WTC11 (cell line): ENCODE data around the gene SOAT2.

Experiments
- TF ChIP-seq, protein P1 (sequence below): sonication (generic); formaldehyde crosslinking; IDR thresholded peaks from 2 replicates; pipeline ENCODE4 v1.8.0; 2022; ENCODE audit warnings: mild to moderate bottlenecking, missing genetic modification reagents
- TF ChIP-seq, protein P2 (sequence below): fragments of 200-600 bp; IDR thresholded peaks from 2 replicates; pipeline ENCODE4 v1.8.0; 2022; ENCODE audit warnings: antibody characterized with exemption
- TF ChIP-seq, protein P3 (sequence below): sonication (generic); formaldehyde crosslinking; IDR thresholded peaks from 2 replicates; pipeline ENCODE4 v1.8.0; 2023; ENCODE audit warnings: missing genetic modification reagents
- TF ChIP-seq, protein P4 (sequence below): sonication (generic); formaldehyde crosslinking; IDR thresholded peaks from 2 replicates; pipeline ENCODE4 v1.8.1; 2022; ENCODE audit warnings: low read depth, missing genetic modification reagents, borderline replicate concordance
- TF ChIP-seq, protein P5 (sequence below): sonication (generic); formaldehyde crosslinking; IDR thresholded peaks from 2 replicates; pipeline ENCODE4 v1.8.1; 2023; ENCODE audit warnings: mild to moderate bottlenecking, missing genetic modification reagents, moderate library complexity
- TF ChIP-seq, protein P6 (sequence below): sonication (generic); formaldehyde crosslinking; IDR thresholded peaks from 2 replicates; pipeline ENCODE4 v1.8.1; 2023; ENCODE audit warnings: mild to moderate bottlenecking, missing genetic modification reagents
- TF ChIP-seq, protein P7 (sequence below): sonication (generic); formaldehyde crosslinking; IDR thresholded peaks from 2 replicates; pipeline ENCODE4 v1.8.1; 2023; ENCODE audit warnings: mild to moderate bottlenecking, moderate library complexity, missing genetic modification reagents

DNA sequence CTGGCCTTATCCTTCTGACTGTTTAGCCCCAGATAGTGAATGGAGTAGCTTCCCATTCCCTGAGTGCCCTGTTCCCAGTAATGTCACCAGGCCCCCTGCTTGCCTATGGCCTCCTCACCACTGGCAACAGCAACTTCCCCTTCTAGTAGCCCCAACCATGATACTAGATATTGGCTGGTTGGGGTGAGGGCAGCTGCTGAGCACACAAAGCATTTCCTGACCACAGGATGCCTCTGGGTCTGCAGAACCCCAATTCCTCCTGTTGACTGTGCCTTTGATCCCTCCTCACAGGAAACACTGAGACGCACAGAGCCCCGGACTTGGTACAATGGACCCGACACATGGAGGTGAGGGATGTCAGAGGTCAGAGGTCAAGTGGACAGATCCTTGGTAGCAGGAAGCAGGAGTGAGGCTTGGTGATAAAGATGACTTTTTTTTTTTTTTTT is 597 bp downstream of the SOAT2 start:
- TF ChIP-seq, protein P1, sequence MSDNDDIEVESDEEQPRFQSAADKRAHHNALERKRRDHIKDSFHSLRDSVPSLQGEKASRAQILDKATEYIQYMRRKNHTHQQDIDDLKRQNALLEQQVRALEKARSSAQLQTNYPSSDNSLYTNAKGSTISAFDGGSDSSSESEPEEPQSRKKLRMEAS (CRISPR knock-in tag): no peak
- TF ChIP-seq, protein P2, sequence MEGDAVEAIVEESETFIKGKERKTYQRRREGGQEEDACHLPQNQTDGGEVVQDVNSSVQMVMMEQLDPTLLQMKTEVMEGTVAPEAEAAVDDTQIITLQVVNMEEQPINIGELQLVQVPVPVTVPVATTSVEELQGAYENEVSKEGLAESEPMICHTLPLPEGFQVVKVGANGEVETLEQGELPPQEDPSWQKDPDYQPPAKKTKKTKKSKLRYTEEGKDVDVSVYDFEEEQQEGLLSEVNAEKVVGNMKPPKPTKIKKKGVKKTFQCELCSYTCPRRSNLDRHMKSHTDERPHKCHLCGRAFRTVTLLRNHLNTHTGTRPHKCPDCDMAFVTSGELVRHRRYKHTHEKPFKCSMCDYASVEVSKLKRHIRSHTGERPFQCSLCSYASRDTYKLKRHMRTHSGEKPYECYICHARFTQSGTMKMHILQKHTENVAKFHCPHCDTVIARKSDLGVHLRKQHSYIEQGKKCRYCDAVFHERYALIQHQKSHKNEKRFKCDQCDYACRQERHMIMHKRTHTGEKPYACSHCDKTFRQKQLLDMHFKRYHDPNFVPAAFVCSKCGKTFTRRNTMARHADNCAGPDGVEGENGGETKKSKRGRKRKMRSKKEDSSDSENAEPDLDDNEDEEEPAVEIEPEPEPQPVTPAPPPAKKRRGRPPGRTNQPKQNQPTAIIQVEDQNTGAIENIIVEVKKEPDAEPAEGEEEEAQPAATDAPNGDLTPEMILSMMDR: no peak
- TF ChIP-seq, protein P3, sequence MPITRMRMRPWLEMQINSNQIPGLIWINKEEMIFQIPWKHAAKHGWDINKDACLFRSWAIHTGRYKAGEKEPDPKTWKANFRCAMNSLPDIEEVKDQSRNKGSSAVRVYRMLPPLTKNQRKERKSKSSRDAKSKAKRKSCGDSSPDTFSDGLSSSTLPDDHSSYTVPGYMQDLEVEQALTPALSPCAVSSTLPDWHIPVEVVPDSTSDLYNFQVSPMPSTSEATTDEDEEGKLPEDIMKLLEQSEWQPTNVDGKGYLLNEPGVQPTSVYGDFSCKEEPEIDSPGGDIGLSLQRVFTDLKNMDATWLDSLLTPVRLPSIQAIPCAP (CRISPR knock-in tag): no peak
- TF ChIP-seq, protein P4, sequence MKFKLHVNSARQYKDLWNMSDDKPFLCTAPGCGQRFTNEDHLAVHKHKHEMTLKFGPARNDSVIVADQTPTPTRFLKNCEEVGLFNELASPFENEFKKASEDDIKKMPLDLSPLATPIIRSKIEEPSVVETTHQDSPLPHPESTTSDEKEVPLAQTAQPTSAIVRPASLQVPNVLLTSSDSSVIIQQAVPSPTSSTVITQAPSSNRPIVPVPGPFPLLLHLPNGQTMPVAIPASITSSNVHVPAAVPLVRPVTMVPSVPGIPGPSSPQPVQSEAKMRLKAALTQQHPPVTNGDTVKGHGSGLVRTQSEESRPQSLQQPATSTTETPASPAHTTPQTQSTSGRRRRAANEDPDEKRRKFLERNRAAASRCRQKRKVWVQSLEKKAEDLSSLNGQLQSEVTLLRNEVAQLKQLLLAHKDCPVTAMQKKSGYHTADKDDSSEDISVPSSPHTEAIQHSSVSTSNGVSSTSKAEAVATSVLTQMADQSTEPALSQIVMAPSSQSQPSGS (CRISPR knock-in tag): no peak
- TF ChIP-seq, protein P5, sequence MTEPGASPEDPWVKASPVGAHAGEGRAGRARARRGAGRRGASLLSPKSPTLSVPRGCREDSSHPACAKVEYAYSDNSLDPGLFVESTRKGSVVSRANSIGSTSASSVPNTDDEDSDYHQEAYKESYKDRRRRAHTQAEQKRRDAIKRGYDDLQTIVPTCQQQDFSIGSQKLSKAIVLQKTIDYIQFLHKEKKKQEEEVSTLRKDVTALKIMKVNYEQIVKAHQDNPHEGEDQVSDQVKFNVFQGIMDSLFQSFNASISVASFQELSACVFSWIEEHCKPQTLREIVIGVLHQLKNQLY (CRISPR knock-in tag): no peak
- TF ChIP-seq, protein P6, sequence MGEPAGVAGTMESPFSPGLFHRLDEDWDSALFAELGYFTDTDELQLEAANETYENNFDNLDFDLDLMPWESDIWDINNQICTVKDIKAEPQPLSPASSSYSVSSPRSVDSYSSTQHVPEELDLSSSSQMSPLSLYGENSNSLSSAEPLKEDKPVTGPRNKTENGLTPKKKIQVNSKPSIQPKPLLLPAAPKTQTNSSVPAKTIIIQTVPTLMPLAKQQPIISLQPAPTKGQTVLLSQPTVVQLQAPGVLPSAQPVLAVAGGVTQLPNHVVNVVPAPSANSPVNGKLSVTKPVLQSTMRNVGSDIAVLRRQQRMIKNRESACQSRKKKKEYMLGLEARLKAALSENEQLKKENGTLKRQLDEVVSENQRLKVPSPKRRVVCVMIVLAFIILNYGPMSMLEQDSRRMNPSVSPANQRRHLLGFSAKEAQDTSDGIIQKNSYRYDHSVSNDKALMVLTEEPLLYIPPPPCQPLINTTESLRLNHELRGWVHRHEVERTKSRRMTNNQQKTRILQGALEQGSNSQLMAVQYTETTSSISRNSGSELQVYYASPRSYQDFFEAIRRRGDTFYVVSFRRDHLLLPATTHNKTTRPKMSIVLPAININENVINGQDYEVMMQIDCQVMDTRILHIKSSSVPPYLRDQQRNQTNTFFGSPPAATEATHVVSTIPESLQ (CRISPR knock-in tag): no peak
- TF ChIP-seq, protein P7, sequence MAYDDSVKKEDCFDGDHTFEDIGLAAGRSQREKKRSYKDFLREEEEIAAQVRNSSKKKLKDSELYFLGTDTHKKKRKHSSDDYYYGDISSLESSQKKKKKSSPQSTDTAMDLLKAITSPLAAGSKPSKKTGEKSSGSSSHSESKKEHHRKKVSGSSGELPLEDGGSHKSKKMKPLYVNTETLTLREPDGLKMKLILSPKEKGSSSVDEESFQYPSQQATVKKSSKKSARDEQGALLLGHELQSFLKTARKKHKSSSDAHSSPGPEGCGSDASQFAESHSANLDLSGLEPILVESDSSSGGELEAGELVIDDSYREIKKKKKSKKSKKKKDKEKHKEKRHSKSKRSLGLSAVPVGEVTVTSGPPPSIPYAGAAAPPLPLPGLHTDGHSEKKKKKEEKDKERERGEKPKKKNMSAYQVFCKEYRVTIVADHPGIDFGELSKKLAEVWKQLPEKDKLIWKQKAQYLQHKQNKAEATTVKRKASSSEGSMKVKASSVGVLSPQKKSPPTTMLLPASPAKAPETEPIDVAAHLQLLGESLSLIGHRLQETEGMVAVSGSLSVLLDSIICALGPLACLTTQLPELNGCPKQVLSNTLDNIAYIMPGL (CRISPR knock-in tag): no peak
